Activated CD8-positive, alpha-beta memory T cell treated with anti-CD3 and anti-CD28 coated beads for 1 hour (primary cell): Measurements from ENCODE around the gene CSGALNACT2.

Source experiments
- DNase-seq, 2 donors: peaks; one replicate each; pipeline ENCODE4 v3.0.0-alpha.2; 2020; ENCODE audit warnings: low read depth in 1 of 2; ENCODE audit errors: extremely low read depth in 1 of 2

CSGALNACT2 gene

GRCh38 chr10:43199684-43200537 is 61.7 kb downstream of the CSGALNACT2 start:
- DNase-seq = no peak

GRCh38 chr10:43200538-43201390 is 62.5 kb downstream of the CSGALNACT2 start:
- DNase-seq = no peak

- no peak for DNase-seq
Measured at GRCh38 chr10:43201545-43202131, 63.4 kb downstream of the CSGALNACT2 start.

GRCh38 chr10:43202224-43202656 is 64.0 kb downstream of the CSGALNACT2 start:
- peak in 1 of 2 donors; percentile 36 for DNase-seq

- peak in 1 of 2 donors; percentile 18 for DNase-seq
Measured at GRCh38 chr10:43202657-43203447, 64.6 kb downstream of the CSGALNACT2 start.

- DNase-seq = no peak
Measured at GRCh38 chr10:43203448-43204041, 65.3 kb downstream of the CSGALNACT2 start.

- no peak for DNase-seq
Measured at GRCh38 chr10:43204042-43204942, 66.0 kb downstream of the CSGALNACT2 start.

GRCh38 chr10:43204943-43205671 is 66.9 kb downstream of the CSGALNACT2 start:
- no peak for DNase-seq

GRCh38 chr10:43205681-43206390 is 67.6 kb downstream of the CSGALNACT2 start:
- DNase-seq = no peak

GRCh38 chr10:43206391-43207235 is 68.4 kb downstream of the CSGALNACT2 start:
- DNase-seq = no peak

- DNase-seq = no peak
Measured at GRCh38 chr10:43208147-43209073, 70.2 kb downstream of the CSGALNACT2 start.

- DNase-seq = no peak
Measured at GRCh38 chr10:43209074-43209455, 70.8 kb downstream of the CSGALNACT2 start.

- no peak for DNase-seq
Measured at GRCh38 chr10:43209651-43210141, 71.5 kb downstream of the CSGALNACT2 start.

GRCh38 chr10:43210556-43210955 is 72.3 kb downstream of the CSGALNACT2 start:
- no peak for DNase-seq

- no peak for DNase-seq
Measured at GRCh38 chr10:43211030-43211429, 72.8 kb downstream of the CSGALNACT2 start.
